Tibial nerve (tissue), 4 donors: ENCODE data around the gene EMC8. TPM values are rescaled to one million over a fixed set of nuclear protein-coding genes. Genes with fewer than 3 reads are reported as not detected.

Experiments used
- DNase-seq, 2 donors: peaks; one replicate each; pipeline ENCODE4 v3.0.0-alpha.2; 2019; ENCODE audit warnings: low spot score in 2 of 2
- H3K27ac ChIP-seq, 4 donors: fragments of 200-600 bp; sonication (generic) in 3 of 4; one replicate each; pipeline ENCODE4 v1.5.1; 2017 to 2019; ENCODE audit warnings: mild to moderate bottlenecking in 1 of 4
- H3K27me3 ChIP-seq, 2 donors: fragments of 200-600 bp; sonication (generic) in 1 of 2; one replicate each; pipeline versions ENCODE4 v1.5.1 to v1.6.0; 2017 to 2019
- H3K36me3 ChIP-seq, 3 donors: fragments of 200-600 bp; sonication (generic); one replicate each; pipeline ENCODE4 v1.5.1; 2018 to 2019
- H3K4me1 ChIP-seq, 4 donors: fragments of 200-600 bp; sonication (generic) in 3 of 4; one replicate each; pipeline ENCODE4 v1.5.1; 2017 to 2019
- H3K4me3 ChIP-seq, 4 donors: fragments of 200-600 bp; sonication (generic) in 3 of 4; one replicate each; pipeline ENCODE4 v1.5.1; 2017 to 2019; ENCODE audit warnings: mild to moderate bottlenecking in 1 of 4, moderate library complexity in 1 of 4
- H3K9me3 ChIP-seq, 4 donors: fragments of 200-600 bp; sonication (generic) in 3 of 4; one replicate each; pipeline ENCODE4 v1.5.1; 2017 to 2019
- EP300 ChIP-seq, 2 donors: sonication (generic); formaldehyde crosslinking; IDR thresholded peaks; one replicate each; pipeline ENCODE4 v1.6.1; 2017; ENCODE audit warnings: antibody characterized with exemption in 2 of 2, mild to moderate bottlenecking in 1 of 2
- POLR2A ChIP-seq, 2 donors: fragments of 450-650 bp; IDR thresholded peaks; one replicate each; pipeline ENCODE4 v1.6.1; 2017; ENCODE audit warnings: antibody characterized with exemption in 2 of 2, mild to moderate bottlenecking in 2 of 2, moderate library complexity in 2 of 2
- WGBS, 2 donors: methylation state at CpG; one replicate each; pipeline ENCODE4 v1.1.5; 2018; 5-methylcytosine and 5-hydroxymethylcytosine counted together
- total RNA-seq, 4 donors: library from RNA; depleted of rRNA; stranded (reverse); fragments of >200 nt; gene quantifications; one replicate each; pipeline ENCODE4 v1.1.0, GENCODE V29; 2016
- TF ChIP-seq, protein P1 (sequence below), 5 experiments: fragments of 200-600 bp in 3 of 5; fragments of 450-650 bp in 2 of 5; sonication (generic) in 3 of 5; IDR thresholded peaks; one replicate each; pipeline ENCODE4 v1.5.1; 2016 to 2019; ENCODE audit warnings: antibody characterized with exemption in 5 of 5, mild to moderate bottlenecking in 3 of 5, moderate library complexity in 2 of 5

Gene EMC8
- total RNA-seq, 4 donors from 2014 or later, result 31.8 to 46.2 (median 35.4) TPM

DNA sequence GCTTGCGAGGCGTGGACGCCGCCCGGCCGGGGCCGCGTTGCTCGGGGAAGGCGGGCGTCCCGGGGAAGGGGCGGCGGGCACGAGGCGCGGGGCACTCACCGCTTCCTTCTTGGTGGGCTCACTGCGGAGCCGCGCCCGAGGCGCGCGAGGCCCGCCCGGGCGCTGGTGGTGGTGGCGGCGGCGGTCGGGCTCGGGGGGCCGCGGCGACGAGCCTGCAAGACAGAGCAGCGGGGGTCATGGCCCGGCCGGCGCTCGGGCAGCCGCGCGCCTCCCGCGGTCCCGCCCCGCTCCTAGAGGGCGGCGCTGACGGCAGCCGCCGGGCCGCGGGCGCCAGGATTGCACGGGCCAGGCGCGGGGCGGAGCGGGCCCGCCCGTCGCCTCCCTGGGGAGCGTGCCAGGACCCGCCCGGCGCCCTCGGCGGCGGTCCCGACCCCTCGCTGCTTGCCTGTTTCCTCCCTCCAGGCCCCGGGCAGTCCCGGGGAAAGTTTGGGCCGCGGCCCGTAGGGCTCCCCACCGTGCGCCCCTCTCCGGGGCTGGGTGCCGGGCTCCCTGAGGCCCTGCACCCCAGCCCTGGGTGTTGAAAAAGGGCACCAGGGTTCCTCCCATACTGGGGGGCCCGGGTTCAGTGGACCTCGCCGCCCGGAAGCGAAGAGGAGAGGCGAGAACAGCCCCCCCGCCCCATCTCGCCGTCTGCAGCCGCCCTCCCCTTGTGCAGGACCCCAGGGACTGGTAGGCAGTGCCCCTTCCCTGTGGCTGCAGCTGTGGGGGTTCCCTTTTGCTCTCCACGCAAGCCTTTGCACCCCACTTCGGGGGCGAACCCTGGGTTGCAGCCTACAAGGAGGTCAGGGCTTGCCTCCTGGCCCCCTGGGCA, 48.3 kb downstream of the EMC8 start, which contains the start of gene C16orf74:
Gene C16orf74 (minus strand): TSS at position 270 of the 871 bp plus-strand sequence. CDS start 15,879 bp downstream, outside the sequence.
- TF ChIP-seq POLR2A (IDR thresholded peaks at IDR 0.05), result no peak
- TF ChIP-seq, protein P1, sequence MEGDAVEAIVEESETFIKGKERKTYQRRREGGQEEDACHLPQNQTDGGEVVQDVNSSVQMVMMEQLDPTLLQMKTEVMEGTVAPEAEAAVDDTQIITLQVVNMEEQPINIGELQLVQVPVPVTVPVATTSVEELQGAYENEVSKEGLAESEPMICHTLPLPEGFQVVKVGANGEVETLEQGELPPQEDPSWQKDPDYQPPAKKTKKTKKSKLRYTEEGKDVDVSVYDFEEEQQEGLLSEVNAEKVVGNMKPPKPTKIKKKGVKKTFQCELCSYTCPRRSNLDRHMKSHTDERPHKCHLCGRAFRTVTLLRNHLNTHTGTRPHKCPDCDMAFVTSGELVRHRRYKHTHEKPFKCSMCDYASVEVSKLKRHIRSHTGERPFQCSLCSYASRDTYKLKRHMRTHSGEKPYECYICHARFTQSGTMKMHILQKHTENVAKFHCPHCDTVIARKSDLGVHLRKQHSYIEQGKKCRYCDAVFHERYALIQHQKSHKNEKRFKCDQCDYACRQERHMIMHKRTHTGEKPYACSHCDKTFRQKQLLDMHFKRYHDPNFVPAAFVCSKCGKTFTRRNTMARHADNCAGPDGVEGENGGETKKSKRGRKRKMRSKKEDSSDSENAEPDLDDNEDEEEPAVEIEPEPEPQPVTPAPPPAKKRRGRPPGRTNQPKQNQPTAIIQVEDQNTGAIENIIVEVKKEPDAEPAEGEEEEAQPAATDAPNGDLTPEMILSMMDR (IDR thresholded peaks at IDR 0.05), result no peak
- no peak for TF ChIP-seq EP300 (IDR thresholded peaks at IDR 0.05)
- WGBS, 2 donors, result 5 to 16% methylated on average over 14 to 47 of the region's 96 CpGs
- H3K27ac ChIP-seq, result no peak within 1 kb of the TSS

DNA sequence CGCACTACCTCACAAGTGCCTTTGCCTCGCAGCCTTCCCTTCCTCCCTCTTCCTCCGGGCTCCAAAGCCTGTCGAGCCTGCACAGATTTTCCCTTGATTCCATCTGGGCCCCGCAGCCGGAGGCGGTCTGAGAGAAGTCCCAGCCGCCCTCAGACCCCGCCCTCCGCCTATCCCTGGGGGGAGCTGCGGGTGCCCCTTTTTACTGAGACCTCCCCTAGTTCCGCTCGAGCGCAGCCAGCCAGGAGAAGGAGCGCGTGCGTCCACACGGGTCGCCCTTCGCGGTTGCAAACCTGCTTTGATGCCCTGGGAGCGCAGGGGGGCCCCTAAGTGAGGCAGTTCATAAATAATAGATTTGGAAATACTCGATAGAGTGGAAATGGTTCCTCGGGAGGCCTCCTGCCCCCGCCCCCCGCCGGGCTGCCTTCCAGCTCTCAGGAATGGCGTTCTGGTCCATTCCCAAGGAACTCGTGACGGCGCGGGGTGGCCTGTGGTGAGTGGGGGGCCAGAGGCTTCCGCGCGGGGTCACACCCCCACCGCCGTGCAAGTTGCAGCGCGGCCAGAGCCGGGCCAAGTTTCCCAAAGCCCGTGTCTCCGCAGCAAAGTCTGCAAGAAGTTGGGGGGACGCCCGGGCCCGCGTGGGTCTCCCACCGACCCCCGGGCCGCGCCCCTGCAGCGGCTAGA, 49.1 kb downstream of the EMC8 start:
- no peak for DNase-seq
- TF ChIP-seq, protein P1 (IDR thresholded peaks at IDR 0.05), result no peak
- TF ChIP-seq POLR2A (IDR thresholded peaks at IDR 0.05) (no peak), EP300 (IDR thresholded peaks at IDR 0.05) (no peak)
- Histone ChIP-seq H3K27me3 (peaks cover 0 to 27% of the 10 kb centered on the region in 2 donors), H3K27ac (no peak overlapping the region), H3K4me3 (peak overlapping the region; percentile 38 to 59 (median 46)), H3K36me3 (no peaks in the 10 kb centered on the region), H3K9me3 (no peaks in the 10 kb centered on the region), H3K4me1 (peaks cover 0 to 22% (median 13%) of the 10 kb centered on the region in 4 donors)
- WGBS, 2 donors, result 2% methylated on average over 35 to 38 of the region's 51 CpGs

More for the DNA sequence above, 48.3 kb downstream of the EMC8 start, which contains the start of gene C16orf74:
- Histone ChIP-seq H3K4me3 (peak within 1 kb of the TSS; percentile 38 to 59 (median 46)), H3K4me1 (peaks cover 0 to 22% (median 13%) of the 10 kb centered on the region in 4 donors), H3K36me3 (no peaks in the 10 kb centered on the region), H3K27me3 (peaks cover 0 to 27% of the 10 kb centered on the region in 2 donors), H3K9me3 (no peaks in the 10 kb centered on the region)
- DNase-seq, result no peak

DNA sequence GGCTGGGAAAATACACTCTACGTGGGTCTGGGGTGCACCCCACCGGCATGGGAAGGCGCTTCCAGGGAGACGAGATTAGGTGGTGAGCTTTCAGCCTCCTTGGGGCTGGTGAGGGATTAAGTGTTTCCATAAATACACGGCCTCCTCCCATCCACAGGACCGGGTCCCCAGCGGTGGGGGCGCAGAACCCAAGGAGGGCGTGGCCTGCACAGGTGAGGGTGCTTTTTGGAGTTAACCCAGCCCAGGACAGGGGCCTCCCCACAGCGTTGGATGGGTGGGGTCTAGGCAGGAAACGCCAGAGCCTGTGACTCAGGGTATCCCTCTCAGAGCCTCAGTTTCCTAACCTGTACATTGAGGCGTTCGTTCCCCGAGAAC, 49.6 kb downstream of the EMC8 start:
- peaks cover 0 to 22% (median 13%) of the 10 kb centered on the region in 4 donors for H3K4me1 ChIP-seq
- H3K9me3 ChIP-seq, result no peaks in the 10 kb centered on the region
- no peaks in the 10 kb centered on the region for H3K36me3 ChIP-seq
- WGBS, 2 donors, result 36 to 39% methylated on average over 14 of the region's 14 CpGs
- H3K27me3 ChIP-seq, result peaks cover 0 to 27% of the 10 kb centered on the region in 2 donors
- DNase-seq, result no peak
- H3K4me3 ChIP-seq, result peak overlapping the region in 3 of 4 donors; percentile 41 to 59 (median 50)
- no peak overlapping the region for H3K27ac ChIP-seq
- TF ChIP-seq POLR2A (IDR thresholded peaks at IDR 0.05) (no peak), EP300 (IDR thresholded peaks at IDR 0.05) (no peak)
- TF ChIP-seq, protein P1 (IDR thresholded peaks at IDR 0.05), result no peak

DNA sequence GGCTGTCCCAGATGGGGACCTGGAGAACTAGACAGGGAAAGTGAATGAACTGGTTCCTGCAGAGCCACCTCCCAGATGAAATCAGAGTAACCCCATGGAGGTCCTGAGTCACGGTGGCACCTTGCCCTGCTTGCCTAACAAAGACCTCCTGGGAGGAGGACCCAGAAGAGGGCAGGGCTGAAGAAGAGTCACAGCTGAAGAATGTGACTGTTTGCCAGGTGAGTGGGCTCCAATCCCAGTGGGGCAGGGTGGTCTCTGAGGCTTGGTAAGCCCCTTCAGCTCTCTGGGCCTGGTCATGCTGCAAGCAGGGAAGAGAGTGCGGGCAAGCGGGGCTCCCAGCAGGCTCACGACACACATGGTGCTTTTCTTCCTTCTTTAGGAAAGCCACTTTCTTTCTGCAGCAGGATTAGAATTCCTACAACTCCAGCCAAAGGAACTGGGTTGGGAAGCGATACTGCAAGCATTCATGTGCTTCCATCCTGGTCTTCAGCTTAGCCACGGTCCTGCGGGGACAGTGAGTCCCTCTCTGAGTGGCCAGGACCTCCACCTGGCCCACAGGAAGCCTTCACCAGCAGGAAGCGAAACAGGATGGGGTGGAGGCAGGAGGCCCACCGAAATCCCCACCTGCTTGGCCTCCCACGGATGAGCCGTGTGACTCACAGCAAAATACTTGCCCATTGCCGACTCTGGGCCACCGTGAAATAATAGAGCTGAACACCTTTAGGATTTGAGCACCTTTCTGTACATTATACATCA, 52.7 kb downstream of the EMC8 start:
- TF ChIP-seq, protein P1 (IDR thresholded peaks at IDR 0.05), result no peak
- TF ChIP-seq EP300 (IDR thresholded peaks at IDR 0.05) (no peak), POLR2A (IDR thresholded peaks at IDR 0.05) (no peak)
- peaks cover 0 to 22% of the 10 kb centered on the region in 2 donors for H3K27me3 ChIP-seq

More for the DNA sequence above, 52.7 kb downstream of the EMC8 start:
- no peak overlapping the region for H3K4me3 ChIP-seq
- H3K27ac ChIP-seq, result no peak overlapping the region
- DNase-seq, result no peak
- H3K4me1 ChIP-seq, result peaks cover 0 to 20% (median 13%) of the 10 kb centered on the region in 4 donors
- WGBS, 2 donors, result 82 to 86% methylated on average over 13 of the region's 13 CpGs
- H3K9me3 ChIP-seq, result no peaks in the 10 kb centered on the region
- H3K36me3 ChIP-seq, result no peaks in the 10 kb centered on the region
